GM21619 (cell line): ENCODE results near the gene IRF7.

ENCODE experiments used
- ATAC-seq: cut with Tn5 transposase; IDR thresholded peaks from one replicate; pipeline ENCODE4 v1.9.1; 2021; ENCODE audit not compliant: unreplicated experiment

IRF7 gene

GRCh38 chr11:621838-622237, 6.1 kb upstream of the IRF7 start:
- ATAC-seq = no peak

GRCh38 chr11:620935-621814, 5.4 kb upstream of the IRF7 start:
- ATAC-seq = no peak

- no peak for ATAC-seq
Measured at GRCh38 chr11:620201-620600, 4.5 kb upstream of the IRF7 start.

- ATAC-seq = no peak
Measured at GRCh38 chr11:619628-620050, 3.9 kb upstream of the IRF7 start.

GRCh38 chr11:618856-619627, 3.3 kb upstream of the IRF7 start:
- no peak for ATAC-seq

- ATAC-seq = no peak
Measured at GRCh38 chr11:617912-618682, 2.3 kb upstream of the IRF7 start.

- ATAC-seq = no peak
Measured at GRCh38 chr11:617199-617911, 1.6 kb upstream of the IRF7 start.

GRCh38 chr11:616320-617198, 809 bp upstream of the IRF7 start:
- ATAC-seq = no peak

- ATAC-seq = no peak
Measured at GRCh38 chr11:614623-615503, 887 bp downstream of the IRF7 start.

- ATAC-seq = no peak
Measured at GRCh38 chr11:614021-614622, 1.6 kb downstream of the IRF7 start.

- ATAC-seq = no peak
Measured at GRCh38 chr11:613369-613968, 2.3 kb downstream of the IRF7 start.

- ATAC-seq = no peak
Measured at GRCh38 chr11:612961-613300, 2.8 kb downstream of the IRF7 start.

- ATAC-seq = no peak
Measured at GRCh38 chr11:612201-612960, 3.4 kb downstream of the IRF7 start.

GRCh38 chr11:611001-611996, 4.5 kb downstream of the IRF7 start:
- ATAC-seq = no peak

GRCh38 chr11:610146-610801, 5.5 kb downstream of the IRF7 start:
- ATAC-seq = no peak

GRCh38 chr11:609341-609811, 6.4 kb downstream of the IRF7 start:
- no peak for ATAC-seq
